ENCODE measurements around the gene SLCO4C1. TPM values are rescaled to one million over a fixed set of nuclear protein-coding genes. Genes with fewer than 3 reads are reported as not detected.
A peak's percentile ranks its signal among the peaks of the same experiment; 100 is the strongest.
"Not testable (repeated sequence)": the region's sequence is repeated elsewhere in the genome, so short reads cannot be mapped to it uniquely, and the experiment has no call there.

Gene SLCO4C1, protein sequence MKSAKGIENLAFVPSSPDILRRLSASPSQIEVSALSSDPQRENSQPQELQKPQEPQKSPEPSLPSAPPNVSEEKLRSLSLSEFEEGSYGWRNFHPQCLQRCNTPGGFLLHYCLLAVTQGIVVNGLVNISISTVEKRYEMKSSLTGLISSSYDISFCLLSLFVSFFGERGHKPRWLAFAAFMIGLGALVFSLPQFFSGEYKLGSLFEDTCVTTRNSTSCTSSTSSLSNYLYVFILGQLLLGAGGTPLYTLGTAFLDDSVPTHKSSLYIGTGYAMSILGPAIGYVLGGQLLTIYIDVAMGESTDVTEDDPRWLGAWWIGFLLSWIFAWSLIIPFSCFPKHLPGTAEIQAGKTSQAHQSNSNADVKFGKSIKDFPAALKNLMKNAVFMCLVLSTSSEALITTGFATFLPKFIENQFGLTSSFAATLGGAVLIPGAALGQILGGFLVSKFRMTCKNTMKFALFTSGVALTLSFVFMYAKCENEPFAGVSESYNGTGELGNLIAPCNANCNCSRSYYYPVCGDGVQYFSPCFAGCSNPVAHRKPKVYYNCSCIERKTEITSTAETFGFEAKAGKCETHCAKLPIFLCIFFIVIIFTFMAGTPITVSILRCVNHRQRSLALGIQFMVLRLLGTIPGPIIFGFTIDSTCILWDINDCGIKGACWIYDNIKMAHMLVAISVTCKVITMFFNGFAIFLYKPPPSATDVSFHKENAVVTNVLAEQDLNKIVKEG
- under 0.01 and 0.38 TPM in 2 replicates for total RNA-seq

DNA sequence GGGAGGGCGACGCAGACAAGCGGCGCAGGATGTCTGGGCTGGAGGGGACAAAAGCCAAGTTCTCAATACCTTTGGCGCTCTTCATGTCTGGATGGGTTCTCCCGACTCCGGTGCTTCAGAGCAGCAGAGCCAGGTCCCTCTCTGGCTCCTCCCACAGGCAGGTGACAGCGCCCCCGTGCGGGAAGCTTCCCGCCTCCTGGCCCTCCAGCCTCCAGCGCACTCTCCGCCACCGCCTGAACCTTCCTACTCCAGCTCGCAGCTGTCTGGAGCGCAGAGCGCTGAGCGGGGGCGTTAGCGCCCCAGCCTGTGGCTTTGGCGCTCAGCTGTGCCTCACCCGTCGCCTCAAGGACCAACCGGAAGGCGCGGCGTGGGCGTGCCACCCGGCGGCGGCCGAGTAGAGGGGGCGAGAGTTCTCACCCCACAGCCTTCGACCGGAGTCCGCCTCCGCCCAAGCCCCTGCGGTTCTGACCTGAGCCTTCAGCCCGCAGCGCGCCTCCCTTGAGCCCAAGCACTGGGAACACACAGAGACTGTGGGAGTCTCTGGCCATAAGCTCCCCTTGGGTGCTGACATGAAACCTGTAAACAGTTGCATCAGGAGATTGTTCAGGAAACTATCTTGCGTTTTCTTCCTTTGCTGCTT is at the start of gene SLCO4C1:
TSS of gene SLCO4C1 (minus strand) at position 107 of the 640 bp plus-strand sequence. CDS start at position 85, 22 bp downstream.
- FAIRE-seq (no peak), DNase-seq (ENCODE audit: low read depth) (peak; percentile 61)
- peak within 1 kb of the TSS; percentile 42 for H3K4me3 ChIP-seq (ENCODE audit: low read depth, low read length)
- H3K36me3 ChIP-seq (ENCODE audit: control insufficient read depth, insufficient read depth, low read length), result no peaks in the 10 kb centered on the region
- TF ChIP-seq CTCF (IDR thresholded peaks at IDR 0.05; ENCODE audit: insufficient read depth, low read length, severe bottlenecking), result peak; percentile 87
- H3K27me3 ChIP-seq (ENCODE audit: control insufficient read depth, insufficient read depth, low read length), result no peaks in the 10 kb centered on the region

GRCh38 chr5:102341681-102342288 is 45.7 kb upstream of the SLCO4C1 start:
- no peak for FAIRE-seq
- H3K27me3 ChIP-seq (ENCODE audit: control insufficient read depth, insufficient read depth, low read length), result no peaks in the 10 kb centered on the region
- no peak for DNase-seq (ENCODE audit: low read depth)
- no peak overlapping the region for H3K4me3 ChIP-seq (ENCODE audit: low read depth, low read length)
- H3K36me3 ChIP-seq (ENCODE audit: control insufficient read depth, insufficient read depth, low read length), result no peaks in the 10 kb centered on the region
- no peak for TF ChIP-seq CTCF (IDR thresholded peaks at IDR 0.05; ENCODE audit: insufficient read depth, low read length, severe bottlenecking)

DNA sequence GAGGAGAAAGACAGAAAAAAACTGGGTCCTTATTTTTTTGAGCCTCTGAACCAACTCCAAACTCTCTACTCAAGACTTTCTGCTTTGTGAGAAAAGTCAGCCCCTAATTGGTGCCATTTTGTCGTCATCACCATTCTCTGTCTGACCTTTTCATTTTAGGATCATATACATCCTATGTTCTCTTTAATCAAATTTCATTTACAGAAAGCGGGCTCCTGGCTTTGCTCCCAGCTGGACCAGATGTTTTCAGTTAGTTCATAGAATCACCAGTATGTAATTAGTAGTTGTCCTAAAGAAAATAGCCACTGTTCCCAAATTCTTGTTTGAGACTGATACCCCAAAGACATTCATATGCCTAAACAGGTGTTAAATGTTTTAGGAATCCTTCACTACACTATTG is 28.6 kb upstream of the SLCO4C1 start:
- Histone ChIP-seq H3K4me3 (ENCODE audit: low read depth, low read length) (no peak overlapping the region), H3K27me3 (ENCODE audit: control insufficient read depth, insufficient read depth, low read length) (no peaks in the 10 kb centered on the region), H3K36me3 (ENCODE audit: control insufficient read depth, insufficient read depth, low read length) (no peaks in the 10 kb centered on the region)
- FAIRE-seq (no peak), DNase-seq (ENCODE audit: low read depth) (no peak)
- TF ChIP-seq CTCF (IDR thresholded peaks at IDR 0.05; ENCODE audit: insufficient read depth, low read length, severe bottlenecking), result no peak

GRCh38 chr5:102318801-102319200 is 22.7 kb upstream of the SLCO4C1 start:
- DNase-seq (ENCODE audit: low read depth); H3K36me3 ChIP-seq (ENCODE audit: control insufficient read depth, insufficient read depth, low read length); H3K4me3 ChIP-seq (ENCODE audit: low read depth, low read length); H3K27me3 ChIP-seq (ENCODE audit: control insufficient read depth, insufficient read depth, low read length); FAIRE-seq: not testable (repeated sequence)

- peak; percentile 9 for DNase-seq (ENCODE audit: low read depth)
- no peak overlapping the region for H3K4me3 ChIP-seq (ENCODE audit: low read depth, low read length)
Observed at GRCh38 chr5:102314328-102314727, 18.2 kb upstream of the SLCO4C1 start.

More at GRCh38 chr5:102314328-102314727, 18.2 kb upstream of the SLCO4C1 start:
- TF ChIP-seq CTCF (IDR thresholded peaks at IDR 0.05; ENCODE audit: insufficient read depth, low read length, severe bottlenecking), result no peak
- Histone ChIP-seq H3K36me3 (ENCODE audit: control insufficient read depth, insufficient read depth, low read length) (no peaks in the 10 kb centered on the region), H3K27me3 (ENCODE audit: control insufficient read depth, insufficient read depth, low read length) (no peaks in the 10 kb centered on the region)
- no peak for FAIRE-seq
